Measurements from ENCODE around the gene ERFL.
"Not testable (repeated sequence)": the region's sequence is repeated elsewhere in the genome, so short reads cannot be mapped to it uniquely, and the experiment has no call there.

ERFL gene

DNA sequence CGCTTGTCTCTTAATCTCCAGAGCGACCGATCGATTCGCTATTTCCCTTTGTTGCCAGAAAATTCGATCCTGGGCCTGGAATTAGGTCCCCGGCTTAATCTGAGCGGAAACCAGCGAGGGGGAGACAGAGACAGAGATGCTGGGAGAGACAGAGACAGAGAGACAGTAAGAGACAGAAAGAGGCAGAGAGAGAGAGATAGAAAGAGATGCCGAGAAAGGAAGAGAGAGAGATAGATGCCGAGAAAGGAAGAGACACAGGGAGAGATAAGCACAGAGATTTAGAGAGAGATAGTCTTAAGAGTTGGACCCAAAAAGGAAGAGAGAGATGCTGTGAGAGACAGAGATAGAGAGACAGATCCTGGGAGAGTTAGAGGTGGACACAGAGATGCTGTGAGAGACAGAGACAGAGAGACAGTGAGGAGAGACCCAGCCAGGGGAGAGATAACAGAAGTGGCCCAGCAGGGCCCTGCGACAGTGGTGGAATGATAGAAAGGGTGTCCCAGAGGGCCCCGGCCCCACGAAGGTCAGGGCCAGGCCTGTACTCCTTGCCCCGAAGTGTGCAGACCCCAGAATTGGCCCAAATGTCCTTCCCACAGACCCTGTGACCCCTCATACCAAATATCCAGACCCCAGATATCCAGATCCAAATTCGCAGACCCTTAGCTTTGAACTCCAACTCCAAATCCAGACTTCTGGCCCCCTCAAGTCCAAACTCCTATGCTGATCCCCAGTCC lies 1.3 kb downstream of the ERFL start:
- DNase-seq, result no peak

DNA sequence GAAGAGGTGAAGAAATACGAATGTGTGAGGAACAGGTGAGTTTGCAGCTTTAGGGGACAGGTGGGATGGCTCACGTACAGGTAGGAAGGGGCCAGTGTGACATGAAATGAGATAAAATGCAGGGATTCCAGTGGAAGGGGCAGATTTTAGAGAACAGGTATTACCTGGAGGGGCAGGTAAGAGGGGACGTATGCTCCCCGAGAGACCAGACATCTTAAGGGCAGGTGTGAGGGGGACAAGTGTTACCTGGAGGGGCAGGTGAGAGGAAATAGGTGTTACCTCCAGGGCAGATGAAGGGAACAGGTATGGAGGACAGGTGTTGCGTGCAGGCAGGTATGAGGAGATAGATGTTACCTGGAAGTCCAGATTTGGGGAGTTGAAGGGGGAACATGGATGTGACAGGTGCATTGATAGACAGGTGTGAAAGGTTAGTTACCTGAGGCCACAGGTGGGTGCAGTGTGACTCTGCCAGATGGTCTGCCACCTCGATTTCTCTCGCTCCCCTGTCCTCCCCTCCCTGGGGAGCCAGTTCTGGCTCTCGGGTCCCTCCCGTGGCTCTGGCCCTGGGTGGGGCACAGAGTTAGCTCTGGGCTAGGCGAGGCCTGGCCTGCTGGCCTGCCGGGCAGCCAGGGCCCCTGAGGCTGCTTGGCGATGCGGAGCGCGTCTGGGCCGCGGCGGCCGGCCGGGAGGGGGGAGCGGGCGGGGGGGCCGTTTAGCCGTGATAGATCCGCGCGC lies 2.1 kb downstream of the ERFL start:
- no peak for DNase-seq

DNA sequence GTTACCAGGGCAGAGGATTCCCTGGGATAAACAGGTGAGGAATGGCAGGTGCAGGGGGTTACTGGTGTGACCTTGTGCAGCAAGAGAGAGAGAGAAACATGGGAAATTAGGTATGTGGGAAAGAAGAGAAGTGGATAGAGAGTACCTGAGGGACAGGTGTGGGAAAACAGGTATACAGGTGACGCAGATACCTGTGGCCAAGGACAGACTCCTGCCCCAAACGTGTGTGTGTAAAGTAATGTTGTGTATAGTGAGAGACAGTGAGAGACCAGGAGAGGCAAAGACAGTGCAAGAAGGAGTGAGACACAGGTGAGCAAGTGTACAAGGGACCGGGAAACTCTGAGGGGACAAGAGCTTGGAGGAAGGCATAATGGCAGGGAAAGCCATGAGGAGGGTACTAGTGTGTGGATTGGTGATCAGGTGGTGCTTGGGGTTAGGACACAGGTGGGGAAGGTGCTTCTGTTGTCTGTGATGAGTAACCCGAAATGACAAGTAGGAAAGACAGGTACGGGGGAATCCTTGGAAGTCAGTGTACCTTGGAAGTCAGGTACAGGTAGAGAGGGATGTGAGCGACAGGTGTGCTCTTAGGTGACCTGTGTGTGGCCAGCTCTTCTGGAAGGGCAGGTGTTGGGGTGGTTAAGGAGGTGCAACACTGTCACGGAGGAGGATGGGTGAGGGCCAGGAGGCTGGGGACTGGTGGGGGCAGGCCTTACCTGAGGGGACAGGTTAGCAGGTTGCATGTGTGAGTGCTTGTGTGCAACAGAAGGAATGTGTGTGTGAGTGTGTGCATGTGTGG lies 2.8 kb downstream of the ERFL start:
- no peak for DNase-seq

DNA sequence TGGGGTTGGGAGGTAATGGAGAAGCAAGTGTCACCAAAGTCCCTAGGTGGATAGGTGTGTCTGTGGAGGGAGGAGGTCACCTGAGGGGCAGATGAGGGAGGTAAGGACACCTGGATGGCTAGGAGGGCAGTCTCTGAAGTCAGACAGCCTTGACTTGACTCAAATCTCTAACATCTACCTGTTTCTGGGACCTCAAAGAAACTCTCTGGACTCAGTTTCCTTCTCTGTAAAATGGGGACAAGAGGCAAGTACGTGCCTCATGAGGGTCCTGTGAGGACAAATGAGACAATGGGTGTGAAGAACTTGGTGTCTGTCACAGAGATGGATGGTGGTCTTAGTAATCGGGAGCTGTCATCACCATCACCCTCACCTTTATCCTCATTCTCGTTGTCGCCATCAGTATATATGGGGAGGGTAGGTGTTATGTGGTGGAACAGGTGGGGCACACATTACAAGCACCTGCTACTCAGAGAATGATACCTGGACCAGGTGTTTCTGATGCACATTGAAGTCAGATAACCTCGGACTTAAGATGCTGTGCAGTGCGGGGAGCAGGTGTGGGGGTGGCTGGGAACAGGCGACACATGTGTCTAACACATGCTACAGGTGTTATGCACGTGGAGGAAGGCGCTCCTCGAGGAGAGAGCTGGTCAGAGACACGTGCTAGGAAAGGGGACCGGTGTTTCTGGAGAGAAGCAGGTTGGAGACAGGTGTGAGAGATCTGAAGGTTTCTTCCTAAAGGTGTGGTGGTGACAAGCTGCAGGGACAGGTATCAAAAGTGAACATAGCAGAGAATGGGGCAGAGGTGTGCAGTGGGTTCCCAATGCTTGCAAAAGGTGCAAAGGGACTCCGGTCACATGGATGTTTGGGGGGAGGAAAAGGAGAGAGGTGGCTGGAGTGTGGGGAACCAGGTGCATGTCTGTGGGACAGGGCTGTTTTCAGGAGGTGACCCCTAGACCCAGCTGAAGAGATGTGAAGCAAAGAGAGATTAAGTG lies 3.8 kb downstream of the ERFL start:
- DNase-seq, result no peak

DNA sequence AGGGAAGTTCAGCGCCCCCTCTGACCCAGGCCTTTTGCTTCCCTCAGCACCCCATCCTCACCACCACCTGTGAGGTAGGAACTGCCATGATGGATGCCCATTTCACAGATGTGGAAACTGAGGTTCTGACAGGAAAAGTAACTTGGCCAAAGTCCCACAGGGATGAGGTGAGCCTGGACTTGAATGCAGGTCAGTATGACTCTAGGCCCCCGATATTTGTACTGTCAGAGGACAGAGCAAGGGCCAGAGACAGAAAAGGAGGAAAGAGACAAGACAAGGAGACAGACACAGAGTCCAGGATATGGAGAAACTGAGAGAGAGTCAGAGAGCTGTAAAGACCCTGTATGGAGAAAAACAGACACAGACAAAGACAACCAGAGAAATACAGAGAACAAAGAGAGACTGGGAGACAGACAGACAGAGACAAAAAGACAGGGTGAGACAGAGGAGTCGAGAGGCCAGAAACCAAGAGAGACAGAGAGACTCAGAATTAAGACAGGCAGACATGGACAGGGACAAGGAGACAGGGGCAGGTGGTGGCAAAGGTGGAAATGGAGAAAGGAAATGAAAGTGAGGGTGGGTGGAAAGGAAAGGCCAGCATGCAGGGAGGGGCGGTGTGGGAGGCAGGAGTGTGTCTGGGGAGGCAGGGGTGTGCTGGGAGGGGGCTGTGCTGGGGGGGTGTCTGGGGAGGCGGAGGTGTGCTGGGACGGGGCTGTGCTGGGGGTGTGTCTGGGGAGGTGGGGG lies 5.0 kb downstream of the ERFL start:
- DNase-seq, result no peak

DNA sequence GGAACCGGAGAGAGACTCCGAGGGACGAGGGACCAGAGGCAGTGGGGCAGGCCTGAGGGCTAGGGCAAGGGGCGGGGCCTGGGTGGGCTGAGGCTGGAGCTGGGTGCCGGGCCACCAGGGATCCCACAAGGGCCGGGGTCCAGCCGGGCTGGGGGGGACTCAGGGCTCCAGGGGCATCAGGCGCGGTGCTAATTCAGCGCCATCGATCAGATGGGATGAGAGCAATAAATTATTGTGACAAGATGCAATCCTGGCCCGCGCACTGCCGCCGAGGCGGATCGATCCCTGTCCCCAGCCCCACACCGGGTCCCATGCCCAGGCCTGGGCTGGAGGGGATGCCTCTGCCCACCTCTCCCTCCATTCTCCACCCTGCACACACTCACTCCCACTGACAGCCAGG lies 5.7 kb downstream of the ERFL start:
- no peak for DNase-seq

DNA sequence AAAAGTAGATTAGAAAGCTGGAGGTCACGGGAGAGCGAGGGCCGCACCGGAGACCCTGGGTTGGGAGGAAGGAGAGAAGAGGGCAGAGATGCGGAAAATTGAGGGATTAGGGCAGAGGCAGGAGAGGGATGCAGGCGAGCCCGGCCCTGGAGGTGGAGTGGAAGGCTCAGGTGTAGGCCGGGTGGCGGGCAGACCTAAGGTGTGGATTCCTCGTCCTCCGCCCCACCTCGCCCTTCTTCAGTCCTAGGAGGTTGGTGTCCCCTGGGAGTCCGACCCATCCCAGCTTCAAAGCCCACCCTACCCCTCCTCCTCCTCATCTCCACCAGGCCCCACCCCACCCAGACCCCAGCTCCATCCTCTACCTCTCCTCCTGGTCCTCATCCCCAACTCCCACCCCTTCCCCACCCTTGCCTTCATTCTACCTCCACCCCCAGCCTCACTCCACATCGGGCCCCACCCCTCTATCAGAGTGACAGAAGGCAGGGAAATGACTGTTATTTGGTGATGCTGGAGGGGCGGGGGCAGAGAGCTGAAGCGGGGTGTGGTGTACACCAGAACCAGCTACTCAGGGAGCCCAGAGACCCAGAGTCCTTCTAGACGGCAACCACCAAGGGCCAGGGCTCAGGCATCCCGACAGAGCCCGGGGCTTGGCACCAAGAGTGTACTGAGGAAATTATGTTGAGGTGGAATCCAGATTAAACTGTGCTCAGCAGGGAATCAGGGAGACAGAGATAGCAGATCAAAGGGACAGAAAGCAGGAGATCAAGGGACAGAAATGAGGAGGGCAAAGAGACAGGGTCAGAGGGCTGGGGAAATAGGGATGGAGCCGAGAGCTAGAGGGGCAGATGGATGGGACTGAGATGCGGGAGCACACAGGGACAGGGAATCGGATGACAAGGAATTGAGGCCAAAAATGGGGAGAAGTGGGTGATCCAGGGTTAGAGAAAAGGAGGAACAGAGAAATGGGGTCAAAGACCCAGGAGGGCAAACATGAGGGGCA lies 6.4 kb downstream of the ERFL start:
- DNase-seq, result no peak

DNA sequence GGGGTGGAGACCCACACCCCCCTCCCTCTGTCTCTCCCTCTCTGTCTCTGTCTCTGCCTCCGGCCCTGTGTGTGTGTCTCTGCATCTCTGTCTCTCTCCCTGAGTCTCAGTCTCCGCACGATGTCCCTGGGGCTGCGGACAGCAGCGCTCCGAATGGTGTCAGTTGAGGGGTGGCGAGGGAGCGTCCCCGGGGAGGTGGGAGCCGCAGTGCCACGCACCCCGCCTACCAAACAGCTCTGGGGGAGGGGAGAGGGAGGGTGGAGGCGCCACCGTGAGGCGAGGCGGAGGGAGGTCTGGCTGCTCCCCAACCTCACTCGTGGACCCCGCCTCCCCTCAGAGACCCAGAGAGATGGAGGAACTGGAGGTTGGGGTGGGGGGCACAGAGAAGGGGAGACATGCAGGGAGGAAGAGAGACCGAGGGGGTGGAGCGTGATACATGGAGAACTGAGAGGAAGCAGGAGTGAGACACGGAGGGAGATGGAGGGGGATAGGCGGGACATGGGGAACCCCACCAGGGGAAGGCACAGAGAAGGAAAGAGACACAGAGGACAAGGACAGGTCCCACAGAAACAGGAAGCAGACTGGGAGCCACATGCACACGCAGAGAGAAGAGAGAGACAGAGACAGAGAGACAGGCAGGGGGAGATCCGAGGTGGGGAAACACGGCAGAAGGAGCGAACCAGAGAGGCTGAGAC lies 7.2 kb downstream of the ERFL start:
- DNase-seq, result no peak

DNA sequence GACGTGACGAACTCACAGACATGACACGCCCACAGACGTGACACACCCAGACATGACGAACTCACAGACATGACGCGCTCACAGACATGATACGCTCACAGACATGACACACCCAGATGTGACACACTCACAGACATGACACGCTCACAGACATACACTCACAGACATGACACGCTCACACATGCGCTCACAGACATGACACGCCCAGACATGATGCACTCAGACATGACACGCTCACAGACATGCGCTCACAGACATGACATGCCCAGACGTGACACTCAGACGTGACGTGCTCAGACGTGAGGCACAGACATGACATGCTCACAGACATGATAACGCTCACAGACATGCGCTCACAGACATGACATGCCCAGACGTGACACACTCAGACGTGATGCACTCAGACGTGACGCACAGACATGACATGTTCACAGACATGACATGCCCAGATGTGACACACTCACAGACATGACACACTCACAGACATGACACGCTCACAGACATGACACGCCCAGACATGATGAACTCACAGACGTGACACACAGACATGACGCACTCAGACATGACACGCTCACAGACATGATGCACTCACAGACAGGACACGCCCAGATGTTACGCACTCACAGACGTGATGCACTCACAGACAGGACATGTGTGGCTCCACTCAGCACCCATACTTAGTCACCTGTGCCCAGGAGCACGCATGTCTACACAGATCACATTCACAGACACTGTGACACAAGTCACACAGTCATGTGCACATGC lies 8.1 kb downstream of the ERFL start:
- no peak for DNase-seq

DNA sequence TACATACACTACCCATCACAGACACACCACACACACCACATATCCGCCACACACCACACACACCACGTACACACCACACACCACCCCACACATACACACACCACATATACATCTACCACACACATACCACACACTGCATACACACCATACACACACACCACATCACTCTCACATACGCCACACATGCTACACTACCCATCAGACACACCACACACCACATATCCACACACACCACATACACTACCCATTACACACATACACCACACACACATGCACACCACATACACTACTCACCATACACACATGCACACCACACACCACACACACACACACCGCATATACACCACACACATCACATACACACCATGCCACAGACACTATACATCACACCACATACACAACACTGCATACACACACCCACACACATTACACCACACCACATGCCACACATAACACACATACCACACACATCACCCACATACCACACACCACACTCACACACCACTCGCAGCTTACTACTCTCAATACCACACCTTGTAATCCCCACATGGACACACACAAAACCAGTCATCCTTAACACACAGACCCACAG lies 9.5 kb downstream of the ERFL start:
- no peak for DNase-seq

DNA sequence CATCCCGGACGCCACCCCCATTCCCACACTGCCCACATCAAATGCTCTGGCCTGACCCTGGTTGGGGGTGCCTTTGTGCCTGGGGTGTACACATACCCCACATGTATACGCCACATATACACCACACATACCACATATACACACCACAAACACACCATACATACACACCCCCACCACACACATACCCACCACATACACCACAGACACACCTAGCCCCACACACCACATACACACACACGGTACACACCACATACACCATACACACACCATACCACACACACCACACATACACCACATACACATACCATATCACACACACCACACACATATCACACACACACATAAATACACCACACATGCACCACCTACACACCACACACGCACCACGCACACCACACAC lies 10.2 kb downstream of the ERFL start:
- DNase-seq, result no peak

DNA sequence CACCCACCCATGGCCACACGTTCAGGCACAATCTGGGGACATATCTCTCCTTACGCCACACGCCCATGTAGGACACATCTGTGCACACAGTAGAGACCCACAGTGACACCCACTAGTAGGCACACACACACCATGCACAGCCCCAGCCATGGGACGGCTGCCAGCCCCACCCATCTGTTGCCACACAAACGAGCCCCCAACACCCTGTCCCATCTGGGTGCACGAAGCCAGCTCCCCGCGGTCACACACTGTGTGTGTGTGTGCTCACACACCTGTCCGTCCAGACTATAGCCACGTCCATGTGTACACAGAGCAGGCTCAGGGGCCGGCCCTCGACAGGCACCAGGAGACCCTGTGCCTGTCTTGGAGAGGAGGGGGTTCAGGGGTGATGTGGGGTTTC lies 10.6 kb downstream of the ERFL start:
- DNase-seq, result no peak

DNA sequence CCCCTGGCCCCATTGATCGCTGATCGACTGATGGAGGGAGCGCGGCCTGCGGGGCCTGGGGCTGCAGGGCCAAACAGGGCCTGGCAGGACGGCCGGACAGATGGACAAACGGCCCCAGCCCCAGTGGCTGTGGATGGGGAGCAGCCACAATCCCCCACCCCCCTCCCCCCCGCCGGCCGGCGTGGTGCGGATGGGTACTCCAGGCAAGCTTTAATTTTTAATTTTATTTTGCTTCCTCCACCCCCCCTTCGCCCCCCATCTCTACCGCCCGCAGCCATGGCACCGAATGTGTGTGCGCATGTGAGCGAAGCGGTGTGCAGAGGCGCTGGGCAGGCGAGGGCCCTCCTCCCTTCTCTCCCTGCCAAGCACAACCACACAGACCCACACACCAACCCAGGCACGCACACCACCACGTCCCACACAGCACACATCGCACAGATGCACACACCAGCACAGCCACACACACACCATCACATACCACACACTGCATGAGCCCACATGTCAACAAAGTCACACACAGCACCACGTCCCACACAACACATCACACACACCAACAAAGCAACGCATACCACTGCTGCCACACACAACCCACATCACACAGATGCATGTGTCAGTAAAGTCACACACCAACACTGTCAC lies 12.4 kb downstream of the ERFL start:
- DNase-seq, result no peak

DNA sequence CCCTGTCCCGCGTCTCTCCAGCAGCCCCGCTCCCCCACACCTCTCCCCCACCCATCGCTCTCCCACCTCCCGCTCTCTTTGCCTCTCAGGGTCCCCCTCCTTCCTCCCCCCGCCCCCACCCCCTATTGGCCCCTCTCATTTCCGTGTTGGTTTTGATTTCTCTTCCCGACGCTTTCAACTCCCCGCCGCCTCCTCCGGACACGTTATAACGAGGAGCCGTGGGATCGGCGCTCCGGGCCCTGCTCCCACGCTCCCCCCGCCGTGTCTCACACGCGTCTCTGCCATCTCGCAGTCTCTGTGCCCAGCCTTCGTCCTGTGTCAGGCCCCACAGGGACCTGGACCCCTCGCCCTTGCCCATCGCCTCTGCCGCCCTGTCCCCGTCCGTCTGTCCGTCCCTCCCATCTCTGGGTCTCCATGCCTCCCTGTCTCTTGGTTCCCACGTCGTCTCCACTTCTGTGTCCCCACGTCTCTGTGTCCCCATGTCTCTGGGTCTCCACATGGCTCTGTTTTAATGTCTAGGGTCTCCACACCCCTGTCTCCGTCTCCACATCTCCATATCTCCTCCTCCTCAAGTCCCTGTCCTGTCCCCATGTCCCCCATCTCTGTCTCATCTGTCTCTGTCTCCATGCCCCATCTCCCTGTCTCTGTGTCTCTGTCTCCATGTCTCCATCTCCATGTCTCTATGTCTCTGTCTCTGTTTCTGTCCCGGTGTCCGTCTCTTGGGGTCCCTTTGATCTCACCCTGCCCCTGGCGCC lies 13.1 kb downstream of the ERFL start:
- no peak for DNase-seq

DNA sequence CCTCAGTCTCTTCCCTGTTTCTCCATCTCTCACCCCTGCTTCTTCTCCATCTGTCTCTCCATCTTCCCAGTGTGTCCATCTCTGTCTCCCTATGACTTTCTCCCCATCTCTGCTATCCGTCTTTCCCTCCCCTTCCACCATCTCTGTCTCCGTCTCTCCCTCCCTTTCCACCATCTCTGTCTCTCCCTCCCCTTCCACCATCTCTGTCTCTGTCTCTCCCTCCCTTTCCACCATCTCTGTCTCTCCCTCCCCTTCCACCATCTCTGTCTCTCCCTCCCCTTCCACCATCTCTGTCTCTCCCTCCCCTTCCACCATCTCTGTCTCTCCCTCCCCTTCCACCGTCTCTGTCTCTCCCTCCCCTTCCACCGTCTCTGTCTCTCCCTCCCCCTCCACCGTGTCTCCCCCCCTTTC lies 13.8 kb downstream of the ERFL start:
- not testable (repeated sequence) for DNase-seq

DNA sequence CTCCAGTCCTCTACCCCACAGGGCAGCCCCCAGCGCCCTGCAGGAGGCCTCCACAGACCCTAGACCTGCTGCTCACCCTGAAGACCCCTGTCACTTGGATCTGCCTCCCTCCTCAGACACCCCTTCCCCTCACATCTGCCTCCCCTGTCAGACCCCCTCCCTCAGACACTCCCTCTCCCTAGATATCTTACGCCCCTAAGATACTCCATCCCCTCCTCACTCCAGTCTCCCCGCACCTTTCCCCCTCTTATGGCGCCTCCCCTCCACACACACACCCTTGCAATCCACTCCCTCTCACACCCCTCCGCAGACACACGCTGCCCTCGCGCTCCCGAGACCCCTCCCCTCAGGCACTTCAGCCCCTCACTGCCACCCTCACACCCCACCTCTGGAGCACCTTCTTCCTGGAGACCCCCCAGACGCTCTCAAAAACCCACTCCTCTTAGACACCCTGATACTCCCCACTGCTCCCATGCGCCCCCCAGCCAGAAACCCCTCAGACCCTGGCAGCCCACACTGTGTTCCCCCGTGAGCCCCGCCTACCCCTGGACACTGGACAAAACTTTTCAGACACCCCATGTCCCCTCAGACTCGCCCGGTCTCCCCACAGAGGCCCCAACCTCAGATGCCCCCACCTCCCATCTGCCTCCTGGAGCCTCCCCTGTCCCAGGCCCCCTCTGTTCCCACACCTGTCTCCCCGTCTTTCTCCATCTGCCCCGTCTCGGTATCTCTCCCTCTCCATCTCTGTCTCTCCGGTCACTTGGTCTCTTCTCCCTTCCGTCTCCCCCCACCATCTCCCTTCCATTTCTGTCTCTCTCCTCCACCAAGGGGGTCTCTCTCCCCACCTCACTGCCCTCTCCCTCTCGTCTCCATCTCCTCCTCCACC lies 14.5 kb downstream of the ERFL start:
- no peak for DNase-seq
